Measurements from ENCODE around the gene ZNF33B.

GRCh38 chr10:42646687-42647640, 8.6 kb upstream of the ZNF33B start:
- TF ChIP-seq CTCF (IDR thresholded peaks at IDR 0.05; ENCODE audit: insufficient read depth, low read length) (no peak), POLR2AphosphoS5 (IDR thresholded peaks at IDR 0.05; ENCODE audit: low read depth) (no peak)
